MM.1S (cell line): ENCODE results near the gene KRT28.

Experiments
- CTCF ChIP-seq: fragments of 300-600 bp; sonication (generic); IDR thresholded peaks from 2 replicates; pipeline ENCODE4 v1.5.1; 2016; ENCODE audit warnings: antibody characterized with exemption, low read length, mixed read lengths
- EZH2 ChIP-seq: fragments of 300-600 bp; sonication (generic); optimal IDR thresholded peaks from 2 replicates; pipeline ENCODE3; 2017; ENCODE audit warnings: low read depth, mild to moderate bottlenecking, antibody characterized with exemption, low read length, mixed read lengths
- EZH2phosphoT487 ChIP-seq: fragments of 300-600 bp; sonication (generic); IDR thresholded peaks from 2 replicates; pipeline ENCODE4 v1.6.1; 2018; ENCODE audit warnings: antibody characterized with exemption, low read length

DNA sequence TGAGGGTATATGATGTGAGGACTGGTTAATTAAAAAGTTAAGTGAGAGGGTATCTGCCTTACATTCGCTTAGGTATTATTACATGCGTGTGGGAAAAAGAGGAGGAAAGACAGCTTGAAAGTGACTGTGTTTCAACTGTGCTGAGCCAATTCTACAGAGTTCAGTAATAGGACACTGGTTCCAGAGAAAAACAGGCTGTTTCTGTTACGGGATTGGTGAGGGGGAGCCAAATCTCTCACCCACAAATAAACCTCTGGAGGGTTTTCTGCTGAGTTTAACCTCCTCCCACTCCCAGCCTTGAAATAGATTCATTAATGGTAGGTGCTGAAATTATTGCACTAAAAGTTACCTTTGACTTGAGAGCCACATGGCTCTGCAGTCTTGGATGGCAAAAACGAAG is 23.8 kb downstream of the KRT28 start:
- no peak for TF ChIP-seq CTCF
- TF ChIP-seq EZH2 = no peak
- TF ChIP-seq EZH2phosphoT487 = no peak
